GM19397 (cell line): ENCODE results near the gene HBZ.
"Not testable (repeated sequence)": the region's sequence is repeated elsewhere in the genome, so short reads cannot be mapped to it uniquely, and the experiment has no call there.

Source experiments
- ATAC-seq: cut with Tn5 transposase; IDR thresholded peaks from one replicate; pipeline ENCODE4 v1.9.1; 2021; ENCODE audit warnings: mild to moderate bottlenecking, moderate library complexity; ENCODE audit not compliant: unreplicated experiment

The HBZ gene

DNA sequence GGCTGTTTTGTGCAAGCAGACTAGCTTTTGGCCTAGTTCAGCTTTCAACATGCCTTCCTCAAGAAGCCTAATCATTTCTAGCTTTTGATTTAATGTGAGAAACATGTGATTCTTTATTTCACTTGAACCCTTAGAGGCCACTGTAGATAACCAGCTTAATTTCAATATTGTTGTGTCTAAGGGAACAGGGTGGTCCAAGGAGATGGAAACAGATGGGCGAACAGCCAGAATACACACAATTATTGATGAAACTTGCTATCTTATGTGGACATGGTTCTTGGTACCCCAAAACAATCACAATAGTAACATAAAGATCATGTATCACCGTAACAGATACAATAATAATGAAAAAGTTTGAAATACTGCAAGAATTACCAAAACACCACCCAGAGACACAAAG is 18.7 kb upstream of the HBZ start:
- ATAC-seq = no peak

DNA sequence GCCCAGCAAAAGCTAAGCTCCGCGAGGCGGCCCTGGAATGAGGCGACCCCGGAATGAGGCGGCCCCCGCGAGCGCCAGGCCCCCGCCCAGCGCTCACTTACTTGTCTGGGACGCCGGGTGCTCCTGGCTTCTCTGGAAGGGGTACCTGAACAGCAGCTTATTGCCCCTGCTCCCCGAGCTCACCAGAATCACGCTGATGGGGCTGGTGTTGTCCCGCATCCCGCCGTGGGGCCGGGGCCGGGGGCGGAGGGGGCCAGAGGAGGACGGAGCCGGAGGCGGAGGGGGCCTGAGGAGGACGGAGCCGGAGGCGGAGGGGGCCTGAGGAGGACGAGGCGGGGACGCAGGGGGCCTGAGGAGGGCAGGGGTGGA is 14.4 kb upstream of the HBZ start:
- no peak for ATAC-seq

- ATAC-seq = no peak
Observed at GRCh38 chr16:140175-140857, 12.1 kb upstream of the HBZ start.

DNA sequence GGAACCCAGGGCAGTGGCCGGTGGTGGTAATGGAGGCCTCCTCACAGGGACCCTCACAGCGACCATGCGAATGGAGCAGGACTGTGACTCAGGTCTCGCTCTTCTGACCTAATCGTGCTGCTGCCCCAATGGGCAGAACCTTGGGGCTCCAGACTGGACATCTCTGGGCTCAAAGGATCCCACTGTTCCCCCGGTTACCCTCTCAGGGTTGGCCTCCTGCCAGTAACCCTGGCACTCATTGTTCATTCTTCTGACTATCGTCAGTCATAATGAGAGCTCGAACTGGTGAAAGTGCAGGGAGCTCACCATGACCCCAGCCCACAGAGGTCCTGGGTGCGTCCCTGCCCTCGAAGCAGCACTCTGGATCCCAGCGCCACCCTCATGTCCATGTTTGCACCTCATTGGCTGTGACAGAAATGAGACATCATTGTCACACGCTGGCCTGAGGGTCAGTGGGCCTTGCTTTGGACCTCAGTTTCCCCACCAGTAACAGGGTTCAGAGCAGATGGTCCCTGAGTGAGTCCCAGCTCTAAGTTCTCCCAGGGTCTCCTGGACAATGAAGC is 10.0 kb upstream of the HBZ start:
- no peak for ATAC-seq

GRCh38 chr16:143047-143446 is 9.4 kb upstream of the HBZ start:
- ATAC-seq = no peak

DNA sequence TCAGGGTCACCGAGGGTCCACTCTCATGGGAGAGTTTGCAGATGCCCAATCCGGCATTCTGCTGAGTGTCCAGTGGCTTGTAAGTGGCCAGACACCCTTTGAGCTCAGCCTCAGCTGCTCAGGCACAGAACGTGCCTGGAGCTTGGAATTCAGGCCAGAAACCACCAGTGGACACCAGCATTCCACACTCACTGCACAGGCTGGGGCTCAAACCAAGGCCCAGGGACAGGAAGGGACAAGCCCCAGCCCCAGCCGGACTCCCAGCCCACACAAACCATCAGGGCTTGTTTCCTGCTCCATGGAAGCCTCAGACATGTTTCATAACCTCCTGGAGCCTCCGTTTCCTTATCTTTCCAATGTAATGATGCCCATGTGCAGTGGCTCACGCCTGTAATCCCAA is 9.0 kb upstream of the HBZ start:
- no peak for ATAC-seq

- no peak for ATAC-seq
Observed at GRCh38 chr16:144797-145252, 7.6 kb upstream of the HBZ start.

DNA sequence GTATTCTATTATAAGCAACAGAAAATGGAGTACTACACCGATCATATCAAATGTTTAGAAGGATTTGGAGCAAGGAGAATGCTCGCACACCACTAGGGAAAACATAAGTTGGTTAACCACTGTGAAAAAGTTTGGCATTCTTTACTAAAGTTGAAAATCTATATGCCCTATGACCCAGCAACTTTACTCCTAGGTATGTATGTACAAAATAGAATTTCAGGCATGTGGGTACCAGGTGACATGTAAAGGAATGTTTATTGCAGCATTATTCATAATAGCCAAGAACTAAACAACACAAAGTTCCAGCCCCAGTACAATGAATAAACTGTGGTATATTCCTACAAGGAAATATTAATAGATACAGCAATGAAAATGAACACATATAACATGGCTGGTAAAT is 5.8 kb upstream of the HBZ start:
- ATAC-seq = no peak

DNA sequence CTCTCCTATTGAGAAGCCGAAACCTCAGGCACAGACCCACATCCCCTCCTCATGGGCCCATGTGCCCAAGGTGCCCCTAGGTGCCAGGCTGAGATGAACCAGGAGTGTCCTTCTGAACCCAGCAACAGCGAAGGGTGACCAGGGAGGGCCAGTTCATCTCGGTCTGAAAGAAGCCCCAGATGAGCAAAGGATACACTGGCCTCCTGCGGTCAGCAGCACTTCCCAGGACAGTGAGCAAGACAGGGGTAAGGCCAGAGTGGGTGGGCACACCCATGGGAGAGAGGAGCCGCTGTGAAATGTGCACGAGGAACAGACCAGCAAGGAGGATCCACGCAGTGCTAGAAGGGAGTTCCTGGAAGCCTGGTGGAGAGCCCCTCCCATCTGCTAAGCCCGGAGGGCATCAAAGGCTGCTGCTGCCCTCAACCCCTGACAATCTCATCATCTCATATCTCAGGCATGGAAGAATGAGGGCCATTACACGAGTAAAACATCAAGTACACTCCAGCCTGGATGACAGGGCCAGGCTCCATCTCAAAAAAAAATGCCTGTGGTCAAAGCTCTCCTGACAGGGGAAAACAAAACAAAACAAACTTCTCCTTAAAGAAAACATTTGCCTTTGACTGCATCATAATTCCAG is 3.3 kb upstream of the HBZ start:
- no peak for ATAC-seq

GRCh38 chr16:153129-153521 is 681 bp downstream of the HBZ start:
- ATAC-seq = not testable (repeated sequence)

GRCh38 chr16:153550-154216 is 1.2 kb downstream of the HBZ start:
- ATAC-seq = not testable (repeated sequence)

DNA sequence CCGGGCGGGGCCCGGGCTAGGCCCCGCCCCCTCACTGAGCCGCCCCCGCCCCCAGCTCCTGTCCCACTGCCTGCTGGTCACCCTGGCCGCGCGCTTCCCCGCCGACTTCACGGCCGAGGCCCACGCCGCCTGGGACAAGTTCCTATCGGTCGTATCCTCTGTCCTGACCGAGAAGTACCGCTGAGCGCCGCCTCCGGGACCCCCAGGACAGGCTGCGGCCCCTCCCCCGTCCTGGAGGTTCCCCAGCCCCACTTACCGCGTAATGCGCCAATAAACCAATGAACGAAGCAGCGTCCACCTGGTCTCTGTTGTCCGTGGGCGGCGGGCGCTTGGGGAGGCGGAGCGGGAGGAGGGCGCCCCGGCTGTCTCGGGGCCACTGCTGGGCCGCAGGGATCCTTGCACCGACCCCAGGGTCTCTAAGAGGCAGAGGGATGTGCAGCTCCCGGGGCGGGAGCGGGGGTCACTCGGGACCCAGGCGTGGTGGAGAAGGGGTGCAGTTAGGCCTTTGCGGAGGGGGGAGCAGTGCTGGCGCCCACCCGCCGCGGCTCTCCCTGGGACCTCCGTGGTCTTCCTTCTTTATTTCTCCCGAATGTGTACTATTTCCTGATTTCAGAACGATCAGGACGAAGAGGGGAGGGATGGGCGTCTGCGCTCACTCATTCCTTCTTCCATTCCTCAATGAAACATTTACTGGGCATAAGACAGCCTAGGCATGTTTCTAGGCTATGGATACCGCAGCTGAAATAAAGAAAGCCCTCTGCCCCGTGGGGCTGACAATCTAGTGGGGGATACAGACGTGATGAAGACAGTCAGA is 2.0 kb downstream of the HBZ start:
- no peak for ATAC-seq

DNA sequence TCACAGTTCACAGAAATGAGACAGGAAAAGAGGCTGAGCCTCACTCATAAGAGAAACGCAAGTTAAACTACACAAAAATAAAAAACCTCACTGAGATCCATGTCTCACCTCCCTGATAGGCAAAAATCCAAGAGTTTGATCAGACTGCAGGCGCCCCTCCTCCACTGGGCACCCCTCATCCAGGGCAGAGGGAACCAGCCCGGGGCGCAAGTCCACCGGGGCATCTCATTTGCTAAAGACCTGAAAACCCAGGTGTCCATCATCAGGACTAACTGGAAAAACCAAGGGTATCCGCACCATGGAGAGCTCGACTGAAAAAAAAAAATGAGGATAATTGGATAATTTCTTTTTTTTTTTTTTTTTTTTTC is 2.6 kb downstream of the HBZ start:
- ATAC-seq = no peak

DNA sequence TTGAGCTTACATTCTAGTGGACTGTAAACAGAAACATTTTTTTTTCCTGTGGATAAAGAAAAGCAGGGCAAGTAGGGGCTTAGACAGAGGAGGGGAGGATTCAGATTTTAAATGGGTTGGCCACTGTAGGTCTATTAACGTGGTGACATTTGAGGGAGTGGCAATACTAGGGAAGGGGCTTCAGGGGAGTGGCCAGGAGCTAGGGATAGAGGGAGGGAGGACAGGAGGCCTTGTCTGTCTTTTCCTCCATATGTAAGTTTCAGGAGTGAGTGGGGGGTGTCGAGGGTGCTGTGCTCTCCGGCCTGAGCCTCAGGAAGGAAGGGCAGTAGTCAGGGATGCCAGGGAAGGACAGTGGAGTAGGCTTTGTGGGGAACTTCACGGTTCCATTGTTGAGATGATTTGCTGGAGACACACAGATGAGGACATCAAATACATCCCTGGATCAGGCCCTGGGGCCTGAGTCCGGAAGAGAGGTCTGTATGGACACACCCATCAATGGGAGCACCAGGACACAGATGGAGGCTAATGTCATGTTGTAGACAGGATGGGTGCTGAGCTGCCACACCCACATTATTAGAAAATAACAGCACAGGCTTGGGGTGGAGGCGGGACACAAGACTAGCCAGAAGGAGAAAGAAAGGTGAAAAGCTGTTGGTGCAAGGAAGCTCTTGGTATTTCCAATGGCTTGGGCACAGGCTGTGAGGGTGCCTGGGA is 6.8 kb downstream of the HBZ start:
- no peak for ATAC-seq

DNA sequence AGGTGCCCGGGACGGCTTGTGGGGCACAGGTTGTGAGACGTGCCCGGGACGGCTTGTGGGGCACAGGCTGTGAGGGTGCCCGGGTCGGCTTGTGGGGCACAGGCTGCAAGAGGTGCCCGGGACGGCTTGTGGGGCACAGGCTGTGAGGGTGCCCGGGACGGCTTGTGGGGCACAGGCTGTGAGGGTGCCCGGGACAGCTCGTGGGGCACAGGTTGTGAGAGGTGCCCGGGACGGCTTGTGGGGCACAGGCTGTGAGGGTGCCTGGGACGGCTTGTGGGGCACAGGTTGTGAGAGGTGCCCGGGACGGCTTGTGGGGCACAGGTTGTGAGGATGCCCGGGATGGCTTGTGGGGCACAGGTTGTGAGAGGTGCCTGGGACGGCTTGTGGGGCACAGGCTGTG is 7.8 kb downstream of the HBZ start:
- not testable (repeated sequence) for ATAC-seq

DNA sequence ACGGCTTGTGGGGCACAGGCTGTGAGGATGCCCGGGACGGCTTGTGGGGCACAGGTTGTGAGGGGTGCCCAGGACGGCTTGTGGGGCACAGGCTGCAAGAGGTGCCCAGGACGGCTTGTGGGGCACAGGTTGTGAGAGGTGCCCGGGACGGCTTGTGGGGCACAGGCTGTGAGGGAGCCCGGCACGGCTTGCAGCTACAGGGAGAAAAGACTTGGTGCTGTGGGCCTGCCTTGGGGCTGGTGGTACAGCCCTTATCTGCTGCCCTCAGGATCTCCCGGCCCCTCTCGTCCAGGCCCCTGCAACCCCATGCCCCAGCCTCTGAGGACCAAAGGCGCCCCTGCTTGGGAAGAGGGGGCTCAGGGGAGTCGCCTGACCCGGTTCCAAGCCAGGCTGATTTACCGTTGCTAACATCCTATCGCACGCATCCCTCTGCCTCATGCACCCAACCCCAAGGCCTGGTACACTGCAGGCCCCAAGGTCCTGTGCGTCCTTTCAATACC is 8.3 kb downstream of the HBZ start:
- ATAC-seq = no peak

DNA sequence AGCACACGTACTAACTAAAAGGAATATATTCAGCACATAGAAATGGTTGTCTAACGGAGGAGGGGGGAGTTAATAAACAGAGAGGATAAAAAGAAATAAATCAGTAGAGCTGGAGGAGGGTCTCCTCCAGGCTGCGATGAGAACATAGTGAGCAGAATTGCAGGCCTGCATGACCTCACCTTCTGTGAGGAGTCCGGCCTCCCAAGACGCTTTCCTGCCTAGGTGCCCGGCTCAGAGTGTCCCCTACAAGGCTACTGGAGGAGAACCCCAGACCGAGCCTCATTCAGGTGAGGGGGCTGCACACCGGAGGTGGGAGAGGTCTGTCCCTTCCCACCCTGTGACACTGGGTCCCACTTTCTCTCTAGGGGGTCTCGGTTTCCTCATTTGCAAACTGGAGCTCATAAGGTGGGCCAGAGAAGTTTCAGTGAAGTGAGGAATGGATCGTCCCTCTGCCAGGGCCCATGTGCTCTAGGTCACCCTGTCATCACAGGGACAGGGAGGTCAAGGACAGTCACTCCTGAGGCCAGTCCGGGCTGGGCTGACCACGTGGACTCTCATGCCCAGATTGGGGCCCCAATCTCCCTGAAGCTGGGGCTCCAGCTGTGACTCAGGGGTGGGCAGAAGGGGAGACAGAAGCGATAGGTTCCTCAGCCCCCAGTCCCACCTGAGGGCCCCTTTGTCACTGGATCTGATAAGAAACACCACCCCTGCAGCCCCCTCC is 10.0 kb downstream of the HBZ start:
- ATAC-seq = no peak

GRCh38 chr16:163139-163538 is 10.7 kb downstream of the HBZ start:
- ATAC-seq = not testable (repeated sequence)

DNA sequence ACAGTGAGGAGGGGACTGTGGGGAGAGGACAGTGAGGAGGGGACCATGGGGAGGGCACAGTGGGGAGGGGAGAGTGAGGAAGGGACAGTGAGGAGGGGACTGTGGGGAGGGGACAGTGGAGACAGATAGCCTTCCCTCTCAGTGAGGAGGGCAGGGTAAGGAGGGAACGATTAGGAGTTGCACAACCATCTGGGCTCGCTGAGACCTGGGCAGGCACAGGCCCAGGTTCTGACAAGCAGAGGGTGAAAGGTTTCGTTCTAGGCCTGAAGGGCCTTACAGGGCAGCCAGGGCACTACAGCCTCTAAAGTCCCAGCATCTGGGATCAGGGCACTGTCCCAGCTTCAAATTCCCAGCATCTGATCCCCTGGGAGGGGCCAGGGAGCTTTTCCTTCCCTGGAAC is 11.3 kb downstream of the HBZ start:
- not testable (repeated sequence) for ATAC-seq
